HG02870 (cell line): Measurements from ENCODE around the gene LSG1.
A peak's percentile ranks its signal among the peaks of the same experiment; 100 is the strongest.
"Not testable (repeated sequence)": the region's sequence is repeated elsewhere in the genome, so short reads cannot be mapped to it uniquely, and the experiment has no call there.

Experiments
- ATAC-seq: cut with Tn5 transposase; IDR thresholded peaks from one replicate; pipeline ENCODE4 v1.9.1; 2021; ENCODE audit warnings: mild to moderate bottlenecking, moderate library complexity; ENCODE audit not compliant: unreplicated experiment

The LSG1 gene

GRCh38 chr3:194658477-194659242 lies 13.3 kb downstream of the LSG1 start:
- no peak for ATAC-seq

- no peak for ATAC-seq
These were observed 14.6 kb downstream of the LSG1 start for GRCh38 chr3:194657439-194657838.

- peak; percentile 87 for ATAC-seq
These were observed 17.5 kb downstream of the LSG1 start for GRCh38 chr3:194654443-194654842.

- no peak for ATAC-seq
These were observed 24.2 kb downstream of the LSG1 start for GRCh38 chr3:194647747-194648146.

- ATAC-seq, result no peak
These were observed 29.2 kb downstream of the LSG1 start for GRCh38 chr3:194642769-194643168.

GRCh38 chr3:194640829-194641228 lies 31.2 kb downstream of the LSG1 start:
- ATAC-seq, result no peak

GRCh38 chr3:194638991-194639605 lies 32.9 kb downstream of the LSG1 start:
- ATAC-seq, result no peak

GRCh38 chr3:194637541-194638400 lies 34.2 kb downstream of the LSG1 start:
- no peak for ATAC-seq

GRCh38 chr3:194637066-194637465 lies 34.9 kb downstream of the LSG1 start:
- ATAC-seq, result no peak

GRCh38 chr3:194633349-194634004 lies 38.5 kb downstream of the LSG1 start, which contains the start of gene TMEM44:
TSS of gene TMEM44 (minus strand) at chr3:194633419. CDS start at chr3:194633215, 204 bp downstream.
- ATAC-seq, result peak; percentile 70

GRCh38 chr3:194632809-194633348 lies 39.1 kb downstream of the LSG1 start:
- peak; percentile 42 for ATAC-seq

- ATAC-seq, result no peak
These were observed 39.7 kb downstream of the LSG1 start for GRCh38 chr3:194632226-194632808.

- ATAC-seq, result no peak
These were observed 40.3 kb downstream of the LSG1 start for GRCh38 chr3:194631696-194632095.

GRCh38 chr3:194630681-194631080 lies 41.3 kb downstream of the LSG1 start:
- not testable (repeated sequence) for ATAC-seq

- no peak for ATAC-seq
These were observed 47.0 kb downstream of the LSG1 start for GRCh38 chr3:194624956-194625355.

GRCh38 chr3:194623449-194624290 lies 48.3 kb downstream of the LSG1 start:
- no peak for ATAC-seq

GRCh38 chr3:194622621-194623340 lies 49.2 kb downstream of the LSG1 start:
- ATAC-seq, result no peak

- no peak for ATAC-seq
These were observed 50.0 kb downstream of the LSG1 start for GRCh38 chr3:194621947-194622346.

GRCh38 chr3:194620196-194620595 lies 51.8 kb downstream of the LSG1 start:
- ATAC-seq, result no peak
